H9 (cell line): ENCODE results near the gene LRCH1. TPM values are rescaled to one million over a fixed set of nuclear protein-coding genes. Genes with fewer than 3 reads are reported as not detected.

ENCODE experiments used
- DNase-seq: peaks from one replicate; pipeline ENCODE4 v3.0.0-alpha.2; 2017
- H2AFZ ChIP-seq: one replicate; pipeline ENCODE4 v1.6.1; 2013; ENCODE audit warnings: mild to moderate bottlenecking, low read length, control low read depth, moderate library complexity
- H2AK5ac ChIP-seq: 2 replicates; pipeline ENCODE4 v1.6.1; 2013; ENCODE audit warnings: low read length, control low read depth, mixed read lengths; ENCODE audit not compliant: insufficient read length
- H2BK120ac ChIP-seq: one replicate; pipeline ENCODE4 v1.6.1; 2013; ENCODE audit warnings: low read depth, mild to moderate bottlenecking, low read length, control low read depth, inconsistent platforms; ENCODE audit not compliant: poor library complexity, severe bottlenecking
- H2BK12ac ChIP-seq: 2 replicates; pipeline ENCODE4 v1.6.1; 2013; ENCODE audit warnings: low read length, control low read depth, mixed read lengths, low read depth; ENCODE audit not compliant: insufficient read length
- H2BK15ac ChIP-seq: 2 replicates; pipeline ENCODE4 v1.6.1; 2013; ENCODE audit warnings: low read depth, low read length, control low read depth
- H2BK20ac ChIP-seq: one replicate; pipeline ENCODE4 v1.6.1; 2013; ENCODE audit warnings: low read depth, mild to moderate bottlenecking, low read length, control low read depth, inconsistent platforms; ENCODE audit not compliant: poor library complexity, severe bottlenecking
- H2BK5ac ChIP-seq: 2 replicates; pipeline ENCODE4 v1.6.1; 2013; ENCODE audit warnings: low read length, control low read depth, mixed read lengths; ENCODE audit not compliant: insufficient read length
- H3K14ac ChIP-seq: 2 replicates; pipeline ENCODE4 v1.6.1; 2013; ENCODE audit warnings: low read length, control low read depth; ENCODE audit not compliant: insufficient read depth
- H3K18ac ChIP-seq: 2 replicates; pipeline ENCODE4 v1.6.1; 2013; ENCODE audit warnings: low read depth, mild to moderate bottlenecking, mixed read lengths, low read length, control low read depth; ENCODE audit not compliant: insufficient read length
- H3K23ac ChIP-seq: 2 replicates; pipeline ENCODE4 v1.6.1; 2013; ENCODE audit warnings: low read length, control low read depth, mixed read lengths, low read depth; ENCODE audit not compliant: insufficient read length
- H3K23me2 ChIP-seq: 2 replicates; pipeline ENCODE4 v1.6.1; 2013; ENCODE audit warnings: low read depth, mild to moderate bottlenecking, mixed read lengths, low read length, control low read depth; ENCODE audit not compliant: insufficient read length, poor library complexity, severe bottlenecking
- H3K27ac ChIP-seq: 2 replicates; pipeline ENCODE4 v1.5.1; 2013; ENCODE audit warnings: low read length, control low read depth, mixed read lengths, low read depth; ENCODE audit not compliant: insufficient read length
- H3K27me3 ChIP-seq: 2 replicates; pipeline ENCODE4 v1.6.1; 2013; ENCODE audit warnings: low read length, control low read depth, inconsistent platforms; ENCODE audit not compliant: insufficient read depth
- H3K4ac ChIP-seq: 2 replicates; pipeline ENCODE4 v1.6.1; 2013; ENCODE audit warnings: low read depth, mild to moderate bottlenecking, control low read depth, inconsistent platforms, low read length, moderate library complexity
- H3K4me1 ChIP-seq: 2 replicates; pipeline ENCODE4 v1.6.1; 2013; ENCODE audit warnings: low read length, control low read depth, inconsistent platforms; ENCODE audit not compliant: insufficient read depth
- H3K4me2 ChIP-seq: 2 replicates; pipeline ENCODE4 v1.6.1; 2013; ENCODE audit warnings: low read length, control low read depth, mixed read lengths; ENCODE audit not compliant: insufficient read length, insufficient read depth
- H3K56ac ChIP-seq: 2 replicates; pipeline ENCODE4 v1.6.1; 2013; ENCODE audit warnings: low read depth, mild to moderate bottlenecking, mixed read lengths, low read length, control low read depth; ENCODE audit not compliant: insufficient read length
- H3K79me1 ChIP-seq: 2 replicates; pipeline ENCODE4 v1.6.1; 2013; ENCODE audit warnings: low read depth, mild to moderate bottlenecking, moderate library complexity, low read length, control low read depth, inconsistent platforms; ENCODE audit not compliant: insufficient read depth, poor library complexity, severe bottlenecking
- H3K79me2 ChIP-seq: 2 replicates; pipeline ENCODE4 v1.6.1; 2013; ENCODE audit warnings: low read length, control low read depth, inconsistent platforms; ENCODE audit not compliant: insufficient read depth
- H3K9ac ChIP-seq: 2 replicates; pipeline ENCODE4 v1.6.1; 2013; ENCODE audit warnings: low read length, control low read depth, mixed read lengths; ENCODE audit not compliant: insufficient read length; ENCODE audit errors: extremely low read depth
- H3K9me3 ChIP-seq: one replicate; pipeline ENCODE4 v1.6.1; 2013; ENCODE audit warnings: low read depth, low read length, inconsistent platforms; ENCODE audit not compliant: control insufficient read depth
- H3T11ph ChIP-seq: one replicate; pipeline ENCODE4 v1.6.1; 2013; ENCODE audit warnings: mild to moderate bottlenecking, low read length, control low read depth, inconsistent platforms
- H4K20me1 ChIP-seq: one replicate; pipeline ENCODE4 v1.6.1; 2013; ENCODE audit not compliant: control insufficient read depth, insufficient read length, insufficient read depth
- H4K5ac ChIP-seq: 2 replicates; pipeline ENCODE4 v1.6.1; 2013; ENCODE audit warnings: low read depth, mild to moderate bottlenecking, mixed read lengths, low read length, control low read depth; ENCODE audit not compliant: insufficient read length
- H4K8ac ChIP-seq: replicated peaks from 2 replicates; pipeline ENCODE4 v1.6.1; 2013; ENCODE audit warnings: low read length, control low read depth, mixed read lengths, low read depth; ENCODE audit not compliant: insufficient read length
- H4K91ac ChIP-seq: 2 replicates; pipeline ENCODE4 v1.6.1; 2013; ENCODE audit warnings: low read depth, mild to moderate bottlenecking, moderate library complexity, mixed read lengths, low read length, control low read depth; ENCODE audit not compliant: insufficient read length
- H3K27ac Mint-ChIP-seq, 3 experiments: 2 replicates in 2 of 3; 3 replicates in 1 of 3; pipeline ENCODE4 v1.8.0; 2020 to 2021; ENCODE audit warnings: mixed read lengths in 3 of 3, mild to moderate bottlenecking in 1 of 3, moderate library complexity in 1 of 3
- H3K27me3 Mint-ChIP-seq: 2 replicates; pipeline ENCODE4 v1.8.0; 2021; ENCODE audit warnings: low read depth, mild to moderate bottlenecking, moderate library complexity, mixed read lengths
- H3K36me3 Mint-ChIP-seq, 3 experiments: 2 replicates in 2 of 3; 3 replicates in 1 of 3; pipeline ENCODE4 v1.8.0; 2020 to 2021; ENCODE audit warnings: low read depth in 3 of 3, mixed read lengths in 3 of 3; ENCODE audit not compliant: insufficient read depth in 1 of 3
- H3K4me1 Mint-ChIP-seq, 2 experiments: 2 replicates each; pipeline ENCODE4 v1.8.0; 2020; ENCODE audit warnings: mixed read lengths in 2 of 2
- H3K4me3 Mint-ChIP-seq, 2 experiments: 2 replicates in 1 of 2; 3 replicates in 1 of 2; pipeline ENCODE4 v1.8.0; 2020 to 2021; ENCODE audit warnings: mild to moderate bottlenecking in 2 of 2, mixed read lengths in 2 of 2, moderate library complexity in 1 of 2
- H3K9me3 Mint-ChIP-seq, 2 experiments: 2 replicates in 1 of 2; 3 replicates in 1 of 2; pipeline ENCODE4 v1.8.0; 2020; ENCODE audit warnings: mild to moderate bottlenecking in 2 of 2, mixed read lengths in 2 of 2, moderate library complexity in 1 of 2
- CTCF ChIP-seq: fragments of 200-600 bp; sonication (generic); conservative IDR thresholded peaks from 3 replicates; pipeline ENCODE4 v1.8.0; 2021; ENCODE audit warnings: antibody characterized with exemption, mild to moderate bottlenecking
- WGBS: extraction: QIAGEN DNeasy Blood & Tissue Kit; methylation state at CpG from one replicate; pipeline ENCODE4 v1.1.7; 2013; ENCODE audit warnings: missing lambda C conversion rate, low lambda C conversion rate, mixed read lengths; ENCODE audit not compliant: insufficient read length; ENCODE audit errors: extremely low coverage; 5-methylcytosine and 5-hydroxymethylcytosine counted together
- total RNA-seq: library from RNA; stranded (reverse); gene quantifications from 2 replicates; pipeline ENCODE4 v1.2.1, GENCODE V29; 2021

Gene LRCH1
- total RNA-seq, 1 experiment from 2014 or later, result 8.0 TPM

GRCh38 chr13:46603165-46603603 is 50.2 kb downstream of the LRCH1 start:
- H2AFZ ChIP-seq, result no peak overlapping the region
- no peak overlapping the region for H2AK5ac ChIP-seq
- WGBS, result no CpG with 5 or more reads among the region's 4 CpGs
- H3K4me1 Mint-ChIP-seq, result peaks cover 12 to 14% of the 10 kb centered on the region in 2 experiments
- H3K56ac ChIP-seq, result no peak overlapping the region
- no peaks in the 10 kb centered on the region for H3K27me3 ChIP-seq
- H3K4ac ChIP-seq, result no peak overlapping the region
- no peak overlapping the region for H3T11ph ChIP-seq
- no peak overlapping the region for H4K8ac ChIP-seq
- H3K4me3 Mint-ChIP-seq, result no peak overlapping the region
- no peak overlapping the region for H3K14ac ChIP-seq
- H3K9me3 ChIP-seq, result no peaks in the 10 kb centered on the region
- no peak overlapping the region for H2BK15ac ChIP-seq
- H3K27ac ChIP-seq, result no peak overlapping the region
- no peak overlapping the region for H3K4me2 ChIP-seq
- DNase-seq, result no peak
- H3K23ac ChIP-seq, result no peak overlapping the region
- H3K9ac ChIP-seq, result no peak overlapping the region
- H2BK20ac ChIP-seq, result no peak overlapping the region
- peaks cover 0 to 6% (median 0%) of the 10 kb centered on the region in 3 experiments; a peak in 1 of 7 replicates for H3K36me3 Mint-ChIP-seq
- no peak overlapping the region for H2BK12ac ChIP-seq
- H2BK120ac ChIP-seq, result no peak overlapping the region
- no peaks in the 10 kb centered on the region for H3K9me3 Mint-ChIP-seq
- peaks cover 6% of the 10 kb centered on the region for H3K79me1 ChIP-seq
- TF ChIP-seq CTCF, result peak; percentile 62
- H3K27ac Mint-ChIP-seq, result peak overlapping the region in 1 of 3 experiments; percentile 85; a peak in 1 of 7 replicates
- H2BK5ac ChIP-seq, result no peak overlapping the region
- 0 out of 2 replicates have a peak, but pooled peaks cover 5% of the 10 kb centered on the region for H3K79me2 ChIP-seq
- H3K27me3 Mint-ChIP-seq, result peaks cover 2% of the 10 kb centered on the region; the same call in 1 of the 2 replicates
- no peaks in the 10 kb centered on the region for H4K20me1 ChIP-seq
- no peak overlapping the region for H4K5ac ChIP-seq
- H3K23me2 ChIP-seq, result no peaks in the 10 kb centered on the region
- no peak overlapping the region for H4K91ac ChIP-seq
- H3K18ac ChIP-seq, result no peak overlapping the region
- H3K4me1 ChIP-seq, result peaks cover 3% of the 10 kb centered on the region
